Spleen (tissue), 7 donors: ENCODE measurements around the gene LEKR1.

Experiments used
- POLR2A ChIP-seq, 3 donors: fragments of 450-650 bp; IDR thresholded peaks; one replicate each; pipeline ENCODE4 v1.5.1; 2017; ENCODE audit warnings: antibody characterized with exemption in 3 of 3, mild to moderate bottlenecking in 1 of 3
- POLR2AphosphoS5 ChIP-seq, 3 donors: sonication (generic); formaldehyde crosslinking; IDR thresholded peaks; one replicate each; pipeline ENCODE4 v1.5.1; 2017; ENCODE audit warnings: antibody characterized with exemption in 3 of 3
- TF ChIP-seq, protein P1 (sequence below), 11 experiments: fragments of 200-600 bp in 7 of 11; fragments of 450-650 bp in 4 of 11; sonication (generic) in 4 of 11; IDR thresholded peaks in 8 of 11; conservative IDR thresholded peaks in 3 of 11; 1 replicate in 7 of 11; 2 replicates in 4 of 11; pipeline versions ENCODE4 v1.4.0 to v1.8.0; 2016 to 2021; ENCODE audit warnings: antibody characterized with exemption in 11 of 11, inconsistent platforms in 4 of 11, mild to moderate bottlenecking in 1 of 11
- donor health status: DM: no; HTN: no; CAD: no; lungs with moderate emphysema.
- donor health status: DM: no; HTN: no; CAD: no.
- donor health status: DM: no; HTN: no; CAD: no.

DNA sequence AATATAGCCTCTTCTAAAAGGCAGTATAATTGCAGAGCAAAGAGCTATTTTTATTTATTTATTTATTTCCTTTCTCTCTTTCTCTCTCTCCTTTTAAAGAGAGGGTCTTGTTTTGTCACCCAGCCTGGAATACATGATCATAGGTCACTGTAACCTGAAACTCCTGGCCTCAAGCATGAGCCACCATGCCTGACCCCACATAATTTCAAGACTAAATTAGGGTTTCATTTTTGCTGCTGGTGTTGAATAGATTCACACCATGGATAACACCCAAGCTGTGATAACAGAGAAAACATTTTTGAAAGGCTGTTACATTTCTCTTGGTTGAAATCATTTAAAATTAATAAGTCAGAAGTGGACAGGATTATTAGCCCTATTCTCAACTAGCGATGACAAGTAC is 131.6 kb downstream of the LEKR1 start:
- no peak for TF ChIP-seq POLR2A (IDR thresholded peaks at IDR 0.05)
- TF ChIP-seq, protein P1, sequence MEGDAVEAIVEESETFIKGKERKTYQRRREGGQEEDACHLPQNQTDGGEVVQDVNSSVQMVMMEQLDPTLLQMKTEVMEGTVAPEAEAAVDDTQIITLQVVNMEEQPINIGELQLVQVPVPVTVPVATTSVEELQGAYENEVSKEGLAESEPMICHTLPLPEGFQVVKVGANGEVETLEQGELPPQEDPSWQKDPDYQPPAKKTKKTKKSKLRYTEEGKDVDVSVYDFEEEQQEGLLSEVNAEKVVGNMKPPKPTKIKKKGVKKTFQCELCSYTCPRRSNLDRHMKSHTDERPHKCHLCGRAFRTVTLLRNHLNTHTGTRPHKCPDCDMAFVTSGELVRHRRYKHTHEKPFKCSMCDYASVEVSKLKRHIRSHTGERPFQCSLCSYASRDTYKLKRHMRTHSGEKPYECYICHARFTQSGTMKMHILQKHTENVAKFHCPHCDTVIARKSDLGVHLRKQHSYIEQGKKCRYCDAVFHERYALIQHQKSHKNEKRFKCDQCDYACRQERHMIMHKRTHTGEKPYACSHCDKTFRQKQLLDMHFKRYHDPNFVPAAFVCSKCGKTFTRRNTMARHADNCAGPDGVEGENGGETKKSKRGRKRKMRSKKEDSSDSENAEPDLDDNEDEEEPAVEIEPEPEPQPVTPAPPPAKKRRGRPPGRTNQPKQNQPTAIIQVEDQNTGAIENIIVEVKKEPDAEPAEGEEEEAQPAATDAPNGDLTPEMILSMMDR (IDR thresholded peaks at IDR 0.05 in 8 of 11, conservative IDR thresholded peaks at IDR 0.05 in 3 of 11): no peak
- TF ChIP-seq POLR2AphosphoS5 (IDR thresholded peaks at IDR 0.05): no peak
